Stimulated activated CD4-positive, alpha-beta T cell treated with anti-CD3 and anti-CD28 coated beads, Interleukin-12 subunit alpha, Interleukin-12 subunit beta, amount 100 ng/mL, for 48 hours (primary cell): ENCODE measurements around the gene CYP21A2.
"Not testable (repeated sequence)": the region's sequence is repeated elsewhere in the genome, so short reads cannot be mapped to it uniquely, and the experiment has no call there.

ENCODE experiments used
- DNase-seq, 3 donors: peaks; one replicate each; pipeline ENCODE4 v3.0.0-alpha.2; 2020; ENCODE audit warnings: low read depth in 2 of 3, low spot score in 1 of 3

CYP21A2 gene

DNA sequence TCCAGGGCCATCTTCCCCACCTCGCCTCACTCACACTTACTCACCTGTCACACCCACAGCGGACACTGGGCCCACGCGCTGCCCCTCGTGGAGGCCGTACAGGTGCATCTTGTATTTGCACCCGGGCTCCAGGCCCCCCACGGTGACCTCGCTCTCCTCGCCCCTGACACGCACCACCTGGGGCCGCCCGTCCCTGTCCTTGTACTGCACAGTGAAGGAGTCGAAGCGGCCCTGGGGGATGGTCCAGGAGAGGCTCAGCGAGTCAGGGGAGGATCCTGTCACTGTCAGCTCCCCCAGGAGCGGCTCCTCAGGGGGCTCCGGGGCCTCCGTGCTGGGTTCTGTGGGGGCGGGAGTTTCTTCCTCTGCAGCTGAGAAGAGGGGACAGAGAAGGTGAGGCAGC, 14.4 kb downstream of the CYP21A2 start:
- DNase-seq: not testable (repeated sequence)

DNA sequence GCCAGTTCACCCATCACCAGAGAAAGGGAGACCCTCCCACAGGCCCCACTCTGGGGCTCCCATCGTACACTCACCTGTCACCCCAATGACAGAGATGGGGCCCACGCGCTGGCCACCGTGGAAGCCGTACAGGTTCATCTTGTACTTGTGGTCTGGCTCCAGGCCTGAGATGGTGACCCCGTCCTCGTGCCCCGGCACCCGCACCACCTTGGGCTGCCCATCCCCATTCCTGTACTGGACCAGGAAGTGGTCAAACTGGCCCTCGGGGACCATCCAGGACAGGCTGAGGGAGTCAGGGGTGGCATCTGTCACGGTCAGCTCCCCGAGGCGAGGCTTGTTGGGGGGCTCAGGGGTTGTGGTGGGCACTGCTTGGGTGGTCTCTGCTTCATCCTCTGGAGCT, 15.1 kb downstream of the CYP21A2 start:
- not testable (repeated sequence) for DNase-seq

DNA sequence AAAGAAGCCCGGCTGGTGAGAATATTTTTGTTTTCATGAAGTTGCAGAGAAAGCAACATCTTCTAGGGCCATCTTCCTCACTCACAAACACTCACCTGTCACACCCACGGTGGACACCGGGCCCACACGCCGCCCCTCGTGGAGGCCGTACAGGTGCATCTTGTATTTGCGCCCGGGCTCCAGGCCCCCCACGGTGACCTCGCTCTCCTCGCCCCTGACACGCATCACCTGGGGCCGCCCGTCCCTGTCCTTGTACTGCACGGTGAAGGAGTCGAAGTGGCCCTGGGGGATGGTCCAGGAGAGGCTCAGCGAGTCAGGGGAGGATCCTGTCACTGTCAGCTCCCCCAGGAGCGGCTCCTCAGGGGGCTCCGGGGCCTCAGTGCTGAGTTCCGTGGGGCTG, 17.5 kb downstream of the CYP21A2 start:
- DNase-seq: not testable (repeated sequence)

DNA sequence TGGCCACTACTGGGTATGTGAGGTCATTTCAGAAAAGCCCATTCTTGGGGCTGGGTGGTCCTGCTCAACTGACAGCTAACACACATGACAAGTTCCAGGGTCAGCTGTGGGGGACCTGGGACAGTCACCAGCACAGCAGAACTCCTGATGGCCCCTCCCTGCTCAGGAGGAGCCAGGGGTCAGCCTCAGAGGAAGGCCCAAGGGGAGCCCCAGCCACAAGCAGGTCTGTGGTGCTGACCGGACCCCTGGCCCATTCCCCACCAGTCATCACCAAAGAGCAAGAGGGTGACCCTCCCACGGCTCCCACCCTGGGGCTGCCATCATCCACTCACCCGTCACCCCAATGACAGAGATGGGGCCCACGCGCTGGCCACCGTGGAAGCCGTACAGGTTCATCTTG, 18.0 kb downstream of the CYP21A2 start:
- DNase-seq: no peak

DNA sequence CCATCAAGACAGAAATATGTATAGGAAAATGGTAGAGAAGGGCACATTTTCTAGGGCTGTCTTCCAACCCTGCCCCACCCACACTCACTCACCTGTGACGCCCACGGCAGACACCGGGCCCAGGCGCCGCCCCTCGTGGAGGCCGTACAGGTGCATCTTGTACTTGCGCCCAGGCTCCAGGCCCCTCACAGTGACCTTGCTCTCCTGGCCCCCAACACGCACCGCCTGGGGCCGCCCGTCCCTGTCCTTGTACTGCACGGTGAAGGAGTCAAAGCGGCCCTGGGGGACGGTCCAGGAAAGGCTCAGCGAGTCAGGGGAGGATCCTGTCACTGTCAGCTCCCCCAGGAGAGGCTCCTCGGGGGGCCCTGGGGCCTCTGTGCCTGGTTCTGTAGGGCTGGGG, 19.8 kb downstream of the CYP21A2 start:
- no peak for DNase-seq

DNA sequence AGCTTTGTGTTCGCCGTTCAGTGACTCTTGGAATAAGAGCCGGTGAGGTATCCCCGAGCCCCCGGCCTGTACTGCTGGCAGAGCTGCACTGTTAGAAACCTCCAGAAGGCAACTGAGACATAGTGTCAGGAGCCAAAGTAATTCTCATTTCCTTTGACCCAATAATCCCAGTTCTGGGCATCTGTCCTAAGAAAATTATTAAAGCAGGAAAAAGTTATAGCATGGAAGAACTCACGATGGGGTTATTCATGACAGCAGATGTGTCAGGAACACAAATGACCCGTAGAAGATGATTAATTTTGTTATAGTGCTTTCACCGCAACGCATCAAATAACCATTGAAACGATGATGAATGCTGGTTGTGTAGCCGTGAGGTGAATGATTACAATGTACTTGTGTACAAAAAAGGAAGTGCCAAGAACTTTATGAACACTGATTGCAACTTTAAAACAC, 20.3 kb downstream of the CYP21A2 start:
- DNase-seq: no peak

DNA sequence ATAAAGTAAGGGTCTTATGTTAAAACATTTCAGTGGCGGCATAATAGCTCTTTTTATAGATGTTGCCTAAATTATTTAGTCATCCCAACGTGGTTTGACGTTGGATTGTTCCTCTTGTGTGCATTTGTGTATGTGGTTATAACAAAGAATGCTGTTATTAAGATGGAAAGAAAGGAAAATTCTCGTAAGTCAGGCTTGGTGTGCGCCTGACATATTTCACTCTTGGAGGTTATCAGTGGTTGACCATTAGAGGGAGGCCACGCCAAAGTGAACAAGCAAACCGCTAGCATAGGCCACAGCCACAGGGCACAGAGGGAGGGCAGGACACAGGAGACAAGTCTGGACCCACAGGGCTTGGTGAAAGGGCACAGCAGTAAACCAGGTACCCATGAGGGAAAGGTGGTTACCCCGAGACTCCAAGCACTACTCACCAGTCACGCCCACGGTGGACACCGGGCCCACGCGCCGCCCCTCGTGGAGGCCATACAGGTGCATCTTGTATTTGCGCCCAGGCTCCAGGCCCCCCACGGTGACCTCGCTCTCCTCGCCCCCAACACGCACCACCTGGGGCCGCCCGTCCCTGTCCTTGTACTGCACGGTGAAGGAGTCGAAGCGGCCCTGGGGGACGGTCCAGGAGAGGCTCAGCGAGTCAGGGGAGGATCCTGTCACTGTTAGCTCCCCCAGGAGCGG, 22.9 kb downstream of the CYP21A2 start:
- DNase-seq: no peak

DNA sequence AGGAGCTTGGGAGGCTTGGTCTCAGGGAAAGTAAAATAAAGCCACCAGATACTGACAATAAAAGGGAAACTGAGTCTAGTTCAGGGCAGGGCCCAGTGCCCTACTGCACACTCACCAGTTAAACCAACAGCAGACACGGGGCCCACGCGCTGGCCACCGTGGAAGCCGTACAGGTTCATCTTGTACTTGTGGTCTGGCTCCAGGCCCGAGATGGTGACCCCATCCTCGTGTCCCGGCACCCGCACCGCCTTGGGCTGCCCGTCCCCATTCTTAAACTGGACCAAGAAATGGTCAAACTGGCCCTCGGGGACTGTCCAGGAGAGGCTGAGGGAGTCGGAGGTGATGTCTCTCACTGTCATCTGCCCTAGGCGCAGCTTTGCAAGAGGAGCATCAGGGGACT, 26.5 kb downstream of the CYP21A2 start:
- DNase-seq: no peak

DNA sequence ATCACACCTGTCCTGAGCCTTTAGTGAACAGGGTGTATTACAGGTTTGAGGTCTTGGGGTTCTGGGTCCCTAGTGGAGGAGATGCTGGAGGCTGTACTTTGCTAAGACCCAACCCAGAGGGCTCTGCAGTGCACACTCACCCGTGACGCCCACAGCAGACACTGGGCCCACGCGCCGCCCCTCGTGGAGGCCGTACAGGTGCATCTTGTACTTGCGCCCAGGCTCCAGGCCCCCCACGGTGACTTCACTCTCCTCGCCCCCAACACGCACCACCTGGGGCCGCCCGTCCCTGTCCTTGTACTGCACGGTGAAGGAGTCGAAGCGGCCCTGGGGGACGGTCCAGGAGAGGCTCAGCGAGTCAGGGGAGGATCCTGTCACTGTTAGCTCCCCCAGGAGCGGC, 29.3 kb downstream of the CYP21A2 start:
- DNase-seq: not testable (repeated sequence)

DNA sequence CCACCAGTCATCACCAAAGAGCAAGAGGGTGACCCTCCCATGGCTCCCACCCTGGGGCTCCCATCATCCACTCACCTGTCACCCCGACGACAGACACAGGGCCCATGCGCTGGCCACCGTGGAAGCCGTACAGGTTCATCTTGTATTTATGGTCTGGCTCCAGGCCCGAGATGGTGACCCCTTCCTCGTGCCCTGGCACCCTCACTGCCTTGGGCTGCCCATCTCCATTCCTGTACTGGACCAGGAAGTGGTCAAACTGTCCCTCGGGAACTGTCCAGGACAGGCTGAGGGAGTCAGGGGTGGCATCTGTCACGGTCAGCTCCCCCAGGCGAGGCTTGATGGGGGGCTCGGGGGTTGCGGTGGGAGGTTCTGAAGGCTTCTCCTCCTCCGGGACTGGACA, 30.1 kb downstream of the CYP21A2 start:
- not testable (repeated sequence) for DNase-seq

DNA sequence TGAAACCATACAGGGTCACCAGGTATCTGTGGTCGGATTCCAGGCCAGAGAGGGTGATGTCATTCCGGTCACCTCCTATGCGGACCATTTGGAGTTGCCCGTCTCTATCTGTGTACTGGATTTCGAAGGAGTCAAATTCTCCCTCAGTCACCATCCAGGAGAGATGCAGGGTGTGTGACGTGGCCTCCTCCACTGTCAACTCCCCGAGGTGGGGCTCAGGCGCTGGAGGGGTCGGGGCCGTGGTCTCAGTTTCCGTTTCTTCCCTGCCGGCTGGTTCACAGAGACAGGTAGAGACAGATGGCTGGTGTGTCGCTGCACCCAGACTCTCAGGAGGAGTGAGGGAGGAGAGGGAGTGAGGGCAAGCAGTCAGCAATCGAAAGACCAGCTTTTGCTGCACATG, 30.7 kb downstream of the CYP21A2 start:
- DNase-seq: no peak

DNA sequence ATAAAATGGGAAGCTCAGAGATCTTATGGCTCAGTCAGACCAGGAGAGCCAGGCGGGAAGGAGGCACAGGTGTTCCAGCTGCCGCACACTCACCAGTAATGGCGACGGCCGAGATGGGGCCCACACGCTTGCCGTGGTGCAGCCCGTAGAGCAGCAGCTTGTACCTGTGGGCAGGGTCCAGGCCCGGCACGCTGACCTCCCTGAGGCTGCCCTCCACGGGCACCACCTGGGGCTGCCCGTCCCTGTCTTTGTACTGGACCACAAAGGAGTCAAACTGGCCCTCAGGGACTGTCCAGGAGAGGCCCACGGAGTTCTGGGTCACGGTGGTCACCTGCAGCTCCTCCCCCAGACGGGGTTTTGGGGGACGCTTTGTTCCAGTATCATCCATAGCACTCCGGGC, 31.2 kb downstream of the CYP21A2 start:
- no peak for DNase-seq

DNA sequence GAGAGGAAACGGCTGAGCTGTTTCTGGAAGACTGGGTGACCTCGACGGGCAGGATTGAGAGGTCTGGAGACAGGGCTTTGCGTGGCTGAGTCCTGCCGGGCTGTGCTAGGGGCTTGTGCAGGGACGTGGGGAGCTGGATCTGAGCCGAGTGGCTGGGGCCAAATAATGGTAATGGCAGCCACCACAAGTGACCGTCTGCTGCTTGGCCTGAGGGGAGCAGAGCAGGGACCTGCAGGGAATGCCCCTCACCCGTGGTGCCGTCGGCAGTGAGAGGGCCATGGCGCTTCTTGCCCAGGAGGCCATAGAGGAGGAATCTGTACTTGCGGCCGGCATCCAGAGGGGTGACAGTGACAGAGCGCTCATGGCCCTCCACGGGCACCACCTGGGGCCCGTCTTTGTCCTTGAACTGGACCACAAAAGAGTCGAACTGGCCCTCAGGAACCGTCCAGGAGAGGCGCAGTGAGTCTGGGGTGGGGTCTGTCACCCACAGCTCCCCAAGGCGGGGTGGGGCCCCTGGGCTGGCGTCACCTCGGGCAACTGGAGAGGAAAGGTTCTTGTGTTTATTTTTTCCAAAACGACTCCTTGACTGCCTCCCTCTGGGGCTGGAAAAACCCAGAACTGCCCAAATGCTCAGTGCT, 31.8 kb downstream of the CYP21A2 start:
- no peak for DNase-seq

DNA sequence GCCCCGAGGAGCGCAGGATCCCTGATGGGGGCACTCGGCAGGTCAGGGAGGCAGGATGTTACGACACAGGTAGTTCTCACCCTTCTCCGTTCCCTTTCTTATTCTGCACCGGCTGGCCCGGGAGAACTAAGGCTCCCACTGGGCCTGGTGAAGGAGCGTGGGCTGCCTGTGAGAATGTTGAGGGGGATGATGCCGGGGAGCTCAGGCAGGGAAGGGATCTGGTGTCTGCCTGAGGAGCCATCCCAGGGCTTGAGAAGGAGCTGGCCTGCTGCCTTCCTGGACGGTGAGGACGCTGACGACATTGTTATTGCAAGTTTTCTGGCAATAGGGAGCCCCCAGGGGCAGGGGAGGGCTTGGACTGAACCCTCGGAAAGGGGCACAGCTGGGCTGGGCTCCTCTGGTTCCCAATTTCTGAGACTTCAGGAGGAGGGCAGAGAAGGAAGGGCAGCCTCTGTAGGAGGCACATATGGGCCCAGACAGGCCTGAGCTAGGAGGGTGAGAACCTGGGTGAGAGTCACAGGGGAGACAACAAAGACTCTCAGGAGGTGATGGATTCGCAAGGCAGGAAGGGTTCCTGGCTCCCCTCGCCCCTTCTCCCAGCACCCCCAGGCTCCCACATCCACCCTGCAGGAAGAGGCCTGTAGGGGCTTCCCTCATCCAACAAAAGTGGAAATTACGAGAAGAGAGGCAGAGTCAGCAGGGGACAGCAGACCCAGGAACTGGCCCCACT, 32.8 kb downstream of the CYP21A2 start:
- no peak for DNase-seq

DNA sequence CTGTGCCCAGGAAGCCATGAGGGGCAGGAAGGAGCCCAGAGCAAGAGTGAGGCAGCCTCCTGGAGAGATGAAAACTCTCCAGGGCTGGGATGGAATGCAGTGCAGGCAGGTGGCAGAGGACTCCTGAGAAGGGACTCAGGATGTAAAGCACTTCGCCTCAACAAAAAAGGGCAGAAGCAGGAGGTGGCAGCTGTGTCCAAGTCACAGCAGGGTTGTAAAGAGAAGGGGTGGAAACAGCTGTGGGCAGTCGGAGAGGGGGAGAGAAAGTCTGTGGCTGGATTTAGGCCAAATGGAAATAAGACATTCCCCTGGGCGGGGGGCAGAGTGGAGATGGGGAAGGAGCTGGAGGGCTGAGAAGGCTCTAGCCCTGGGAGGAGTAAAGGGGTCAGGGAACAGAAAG, 34.9 kb downstream of the CYP21A2 start:
- no peak for DNase-seq

DNA sequence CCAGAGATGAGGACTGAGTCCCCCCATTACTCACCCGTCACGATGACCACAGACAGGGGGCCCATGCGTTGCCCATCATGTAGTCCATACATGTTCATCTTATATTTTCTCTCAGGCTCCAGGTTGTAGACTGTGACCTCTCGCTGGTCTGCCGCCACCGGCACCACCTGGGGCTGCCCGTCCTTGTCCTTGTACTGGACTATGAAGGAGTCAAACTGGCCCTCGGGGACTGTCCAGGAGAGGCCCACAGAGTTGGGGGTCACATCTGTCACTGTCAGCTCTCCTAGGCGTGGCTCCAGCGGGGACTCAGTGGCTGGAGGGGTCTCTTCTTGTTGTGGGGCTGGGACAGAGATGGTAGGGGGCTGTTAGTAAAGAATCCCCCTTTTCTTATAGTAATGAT, 35.4 kb downstream of the CYP21A2 start:
- DNase-seq: no peak

DNA sequence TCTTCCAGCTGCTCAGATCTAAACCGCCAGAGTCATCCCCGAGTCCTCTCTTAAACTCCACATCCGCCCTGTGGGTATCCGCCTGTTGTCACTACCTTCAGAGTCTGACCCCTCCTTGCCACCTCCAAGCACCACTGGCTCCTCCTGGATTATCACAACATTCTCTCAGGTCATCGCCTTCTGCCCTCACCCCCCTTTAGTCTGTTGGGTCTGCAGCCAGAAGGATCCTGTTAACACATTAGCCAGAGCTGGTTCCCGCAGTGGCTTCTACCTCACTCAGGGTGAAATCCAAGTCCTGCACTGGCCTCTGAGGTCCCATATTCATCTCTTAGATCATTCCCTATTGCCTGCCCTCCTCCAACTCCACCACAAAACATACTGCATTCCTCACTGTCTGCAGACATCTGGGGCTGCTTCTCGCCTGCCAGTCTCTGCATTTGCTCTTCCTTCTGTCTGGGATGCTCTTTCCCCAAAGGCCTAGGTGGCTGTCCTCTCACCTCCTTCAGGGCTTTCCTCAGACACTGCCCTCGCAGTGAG, 36.8 kb downstream of the CYP21A2 start:
- no peak for DNase-seq

DNA sequence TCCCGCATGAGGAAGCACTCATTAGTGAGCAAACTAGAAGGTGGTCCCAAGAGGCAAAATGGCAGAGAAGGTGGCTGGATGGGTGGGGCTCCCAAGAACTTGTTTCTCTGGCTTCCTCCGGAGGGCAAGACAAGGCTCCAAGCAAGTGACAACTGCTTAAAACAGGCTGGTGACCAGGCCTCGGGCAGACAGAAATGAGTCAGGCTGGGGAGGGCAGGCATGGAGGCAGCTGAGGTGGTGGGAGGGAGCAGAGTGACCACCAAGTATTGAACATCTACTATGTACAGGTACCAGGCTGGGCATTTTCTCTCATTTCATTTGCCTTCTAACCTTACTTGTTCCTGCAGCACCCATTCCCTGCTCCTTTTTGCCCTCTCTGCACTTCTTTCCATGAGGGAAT, 37.6 kb downstream of the CYP21A2 start:
- DNase-seq: no peak

DNA sequence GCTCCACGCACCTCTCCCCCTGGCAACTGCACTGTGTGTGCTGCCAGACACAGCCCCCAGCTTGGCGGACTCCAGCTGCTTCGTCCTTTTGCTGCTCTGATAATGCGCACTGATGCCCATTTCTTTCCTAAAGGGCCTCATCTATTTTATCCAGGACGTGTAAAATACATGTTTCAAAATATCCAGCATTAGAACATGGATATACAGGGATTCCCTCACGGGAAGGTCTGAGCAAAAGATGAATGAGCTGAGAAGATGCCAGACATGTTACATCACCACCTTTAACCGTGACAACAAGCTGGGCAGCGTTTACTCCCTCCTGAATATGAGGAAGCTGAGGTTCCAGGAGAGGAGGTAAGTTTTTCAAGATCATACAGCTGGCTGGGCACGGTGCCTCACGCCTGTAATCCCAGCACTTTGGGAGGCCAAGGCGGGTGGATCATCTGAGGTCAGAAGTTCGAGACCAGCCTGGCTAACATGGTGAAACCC, 38.1 kb downstream of the CYP21A2 start:
- DNase-seq: no peak

DNA sequence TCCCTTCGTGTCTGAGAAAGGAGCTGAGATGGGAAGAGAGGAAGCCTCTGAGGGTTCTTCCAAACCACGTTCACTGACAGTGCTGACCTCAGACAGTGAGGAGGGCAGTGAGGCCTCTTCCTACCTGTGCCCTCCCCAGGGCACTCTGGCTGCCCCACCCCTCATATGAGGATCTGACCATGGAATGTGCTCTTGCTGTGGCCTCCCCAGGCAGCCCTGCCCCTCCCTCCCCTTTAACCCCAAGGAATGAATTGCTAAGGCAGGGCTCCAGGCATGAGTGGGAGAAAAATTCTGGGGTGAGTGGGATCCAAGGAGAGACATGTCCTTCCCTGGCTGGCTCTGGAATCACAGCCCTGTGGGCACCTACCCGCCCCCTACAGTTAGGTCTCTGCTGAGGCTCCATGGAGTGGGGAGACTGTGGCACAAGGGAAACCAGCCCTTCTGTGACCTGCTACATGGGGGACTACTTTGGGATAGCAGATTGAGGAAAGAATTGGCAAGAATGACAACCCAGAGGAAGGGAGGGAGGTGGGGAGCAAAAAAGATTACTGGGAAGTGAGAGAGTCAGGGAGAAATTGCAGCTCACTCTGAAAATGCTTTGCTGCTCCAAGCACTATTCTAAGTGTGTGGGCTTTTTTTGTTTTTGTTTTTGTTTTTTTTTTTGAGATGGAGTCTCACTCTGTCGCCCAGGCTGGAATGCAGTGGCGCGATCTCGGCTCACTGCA, 41.5 kb downstream of the CYP21A2 start:
- no peak for DNase-seq
